ENCODE data around the gene HAAO. TPM values are rescaled to one million over a fixed set of nuclear protein-coding genes. Genes with fewer than 3 reads are reported as not detected.
"Not testable (repeated sequence)": the region's sequence is repeated elsewhere in the genome, so short reads cannot be mapped to it uniquely, and the experiment has no call there.

Gene HAAO
- total and polyA plus RNA-seq, 2 donors (not counting 3 experiments of a cell fraction or from before 2014, with no cell fraction given), result 0.82 to 1.1 TPM

DNA sequence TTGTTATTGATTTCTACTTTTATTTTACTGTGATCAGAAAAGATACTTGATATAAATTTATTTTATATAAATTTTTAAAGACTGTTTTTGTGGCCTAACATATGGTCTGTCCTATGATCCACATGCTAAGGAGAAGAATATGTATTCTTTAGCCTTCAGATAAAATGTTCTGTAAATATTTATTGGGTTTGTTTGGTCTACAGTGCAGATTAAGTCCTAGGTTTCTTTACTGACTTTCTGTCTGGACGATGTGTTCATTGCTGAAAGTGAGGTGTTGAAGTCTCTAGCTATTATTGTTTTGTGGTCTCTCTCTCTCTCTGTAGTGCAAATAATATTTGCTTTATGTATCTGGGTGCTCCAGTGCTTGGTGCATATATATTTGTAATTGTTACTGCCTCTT, 58.5 kb downstream of the HAAO start:
- FAIRE-seq (no peak), DNase-seq (ENCODE audit: low read depth, low spot score) (no peak)
- Histone ChIP-seq H3K4me1 (ENCODE audit: control insufficient read depth, extremely low read depth, insufficient read depth, low read length) (no peaks in the 10 kb centered on the region), H3K27ac (ENCODE audit: insufficient read depth, low read depth, low read length) (no peak overlapping the region), H2AFZ (ENCODE audit: low read depth, low read length) (no peak overlapping the region), H3K9ac (replicated peaks; ENCODE audit: extremely low read depth, insufficient read depth, low read length) (no peak overlapping the region), H3K4me3 (replicated peaks in 1 of 3; ENCODE audit: insufficient read depth in 1 of 3, low read depth in 1 of 3, low read length in 3 of 3) (no peak overlapping the region), H3K36me3 (ENCODE audit: control insufficient read depth in 2 of 2, extremely low read depth in 1 of 2, insufficient read depth in 2 of 2, low read length in 2 of 2) (no peaks in the 10 kb centered on the region), H3K4me2 (ENCODE audit: insufficient read depth, low read length) (no peak overlapping the region), H3K9me1 (replicated peaks; ENCODE audit: control insufficient read depth, extremely low read depth, insufficient read depth, low read length) (no peaks in the 10 kb centered on the region), H4K20me1 (replicated peaks; ENCODE audit: control insufficient read depth, extremely low read depth, insufficient read depth, low read length) (no peaks in the 10 kb centered on the region), H3K27me3 (ENCODE audit: control insufficient read depth in 2 of 2, insufficient read depth in 2 of 2, low read length in 2 of 2) (no peaks in the 10 kb centered on the region), H3K9me3 (replicated peaks; ENCODE audit: control insufficient read depth, insufficient read depth, low read length) (no peaks in the 10 kb centered on the region), H3K79me2 (ENCODE audit: control insufficient read depth, insufficient read depth, low read length) (no peaks in the 10 kb centered on the region)
- intact Hi-C loops (cut with micrococcal nuclease) (no loop called here), dilution Hi-C loops (cut with MboI; ENCODE audit: extremely low pct_ligation_motif_present, low sequenced_read_pairs) (no loop called here)
- ChIA-PET CTCF (no interaction called here), POLR2A (interaction anchor here (0.7 kb wide), 1 partner anchor 210 kb away, joined by 5 read pairs; no protein-coding TSS in a partner anchor)
- no TSS peak for BruUV-seq (replicated peaks)
- no peak for TF ChIP-seq POLR2A (IDR thresholded peaks at IDR 0.05; ENCODE audit: low read depth, low read length)
- no peak for TF ChIP-seq JUN (IDR thresholded peaks at IDR 0.05; ENCODE audit: borderline replicate concordance, insufficient read depth, insufficient read length, low read depth)
- TF ChIP-seq CTCF (IDR thresholded peaks at IDR 0.05; ENCODE audit: extremely low read depth in 1 of 2, insufficient read depth in 1 of 2, low read depth in 1 of 2, low read length in 2 of 2), result no peak
- TF ChIP-seq, protein P1, sequence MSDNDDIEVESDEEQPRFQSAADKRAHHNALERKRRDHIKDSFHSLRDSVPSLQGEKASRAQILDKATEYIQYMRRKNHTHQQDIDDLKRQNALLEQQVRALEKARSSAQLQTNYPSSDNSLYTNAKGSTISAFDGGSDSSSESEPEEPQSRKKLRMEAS (IDR thresholded peaks at IDR 0.05; ENCODE audit: insufficient read depth, insufficient read length), result no peak

GRCh38 chr2:42731316-42731715, 61.1 kb downstream of the HAAO start:
- intact Hi-C loops (cut with micrococcal nuclease); H4K20me1 ChIP-seq (replicated peaks; ENCODE audit: control insufficient read depth, extremely low read depth, insufficient read depth, low read length); H3K4me1 ChIP-seq (ENCODE audit: control insufficient read depth, extremely low read depth, insufficient read depth, low read length); dilution Hi-C loops (cut with MboI; ENCODE audit: extremely low pct_ligation_motif_present, low sequenced_read_pairs); DNase-seq (ENCODE audit: low read depth, low spot score); H3K4me2 ChIP-seq (ENCODE audit: insufficient read depth, low read length); BruUV-seq (replicated peaks); H3K27me3 ChIP-seq (ENCODE audit: control insufficient read depth in 2 of 2, insufficient read depth in 2 of 2, low read length in 2 of 2); CTCF ChIA-PET; H3K9ac ChIP-seq (replicated peaks; ENCODE audit: extremely low read depth, insufficient read depth, low read length); H3K9me1 ChIP-seq (replicated peaks; ENCODE audit: control insufficient read depth, extremely low read depth, insufficient read depth, low read length); H2AFZ ChIP-seq (ENCODE audit: low read depth, low read length); H3K79me2 ChIP-seq (ENCODE audit: control insufficient read depth, insufficient read depth, low read length); POLR2A ChIA-PET; H3K9me3 ChIP-seq (replicated peaks; ENCODE audit: control insufficient read depth, insufficient read depth, low read length); H3K36me3 ChIP-seq (ENCODE audit: control insufficient read depth in 2 of 2, extremely low read depth in 1 of 2, insufficient read depth in 2 of 2, low read length in 2 of 2); H3K27ac ChIP-seq (ENCODE audit: insufficient read depth, low read depth, low read length); H3K4me3 ChIP-seq (replicated peaks in 1 of 3; ENCODE audit: insufficient read depth in 1 of 3, low read depth in 1 of 3, low read length in 3 of 3); FAIRE-seq: not testable (repeated sequence)
